Bronchial epithelial cell (primary cell): ENCODE data around the gene BYSL. TPM values are rescaled to one million over a fixed set of nuclear protein-coding genes. Genes with fewer than 3 reads are reported as not detected.

Source experiments
- DNase-seq: peaks from one replicate; pipeline ENCODE4 v3.0.0-alpha.2; 2010; ENCODE audit warnings: low read depth
- FAIRE-seq: peaks from 2 replicates; lab custom pipeline; 2011; peaks lifted over from hg19 to GRCh38; lab: Jason Lieb, UNC
- H3K27me3 ChIP-seq: 2 replicates; pipeline ENCODE4 v1.5.1; 2011; ENCODE audit warnings: low read length; ENCODE audit not compliant: control insufficient read depth, insufficient read depth
- H3K36me3 ChIP-seq: 2 replicates; pipeline ENCODE4 v1.5.1; 2011; ENCODE audit warnings: low read length; ENCODE audit not compliant: control insufficient read depth, insufficient read depth
- H3K4me3 ChIP-seq: 2 replicates; pipeline ENCODE4 v1.5.1; 2011; ENCODE audit warnings: mild to moderate bottlenecking, low read depth, low read length, control low read depth
- total RNA-seq: library from RNA; depleted of rRNA; stranded (reverse); fragments of >200 nt; gene quantifications from 2 replicates; pipeline ENCODE4 v1.2.1, GENCODE V29; 2014
- TF ChIP-seq, protein P1 (sequence below): IDR thresholded peaks from 2 replicates; pipeline ENCODE4 v1.5.1; 2011; ENCODE audit warnings: mild to moderate bottlenecking, moderate library complexity, low read length, control low read depth, inconsistent platforms; ENCODE audit not compliant: insufficient read depth, severe bottlenecking

BYSL gene
- total RNA-seq = 16.9 and 28.2 TPM in 2 replicates

- Histone ChIP-seq H3K36me3 (peaks cover 6% of the 10 kb centered on the region), H3K4me3 (peak within 1 kb of the TSS; percentile 95), H3K27me3 (no peaks in the 10 kb centered on the region)
- FAIRE-seq = no peak
- TF ChIP-seq, protein P1, sequence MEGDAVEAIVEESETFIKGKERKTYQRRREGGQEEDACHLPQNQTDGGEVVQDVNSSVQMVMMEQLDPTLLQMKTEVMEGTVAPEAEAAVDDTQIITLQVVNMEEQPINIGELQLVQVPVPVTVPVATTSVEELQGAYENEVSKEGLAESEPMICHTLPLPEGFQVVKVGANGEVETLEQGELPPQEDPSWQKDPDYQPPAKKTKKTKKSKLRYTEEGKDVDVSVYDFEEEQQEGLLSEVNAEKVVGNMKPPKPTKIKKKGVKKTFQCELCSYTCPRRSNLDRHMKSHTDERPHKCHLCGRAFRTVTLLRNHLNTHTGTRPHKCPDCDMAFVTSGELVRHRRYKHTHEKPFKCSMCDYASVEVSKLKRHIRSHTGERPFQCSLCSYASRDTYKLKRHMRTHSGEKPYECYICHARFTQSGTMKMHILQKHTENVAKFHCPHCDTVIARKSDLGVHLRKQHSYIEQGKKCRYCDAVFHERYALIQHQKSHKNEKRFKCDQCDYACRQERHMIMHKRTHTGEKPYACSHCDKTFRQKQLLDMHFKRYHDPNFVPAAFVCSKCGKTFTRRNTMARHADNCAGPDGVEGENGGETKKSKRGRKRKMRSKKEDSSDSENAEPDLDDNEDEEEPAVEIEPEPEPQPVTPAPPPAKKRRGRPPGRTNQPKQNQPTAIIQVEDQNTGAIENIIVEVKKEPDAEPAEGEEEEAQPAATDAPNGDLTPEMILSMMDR = peak; percentile 98
- peak; percentile 92 for DNase-seq
Measured at GRCh38 chr6:41920921-41921711, at the start of gene BYSL, which contains the start of gene MED20. Gene BYSL, plus strand, starts transcription at chr6:41921499. Its CDS starts 64 bp downstream, at chr6:41921563. Gene MED20, minus strand, starts transcription at chr6:41921139. Its CDS starts 121 bp downstream, at chr6:41921018.

DNA sequence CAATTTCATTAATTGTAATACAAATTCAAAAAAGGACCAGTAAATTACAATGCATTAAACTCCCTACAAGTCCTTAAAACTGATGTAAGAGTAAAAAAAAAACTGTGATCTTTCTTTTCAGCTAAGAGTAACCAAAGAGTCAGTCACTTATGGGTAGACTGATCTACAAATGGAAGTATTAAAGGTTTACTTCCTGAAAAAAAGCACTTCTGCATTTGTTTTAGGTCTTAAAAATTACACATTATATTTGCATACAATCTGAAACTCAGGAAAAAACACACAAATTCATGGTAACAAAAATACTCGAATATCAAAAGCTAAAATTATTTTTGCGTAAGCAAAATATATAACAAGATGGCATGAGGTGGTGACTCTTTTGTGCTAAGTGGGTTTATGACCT lies 49.6 kb upstream of the BYSL start:
- Histone ChIP-seq H3K27me3 (no peaks in the 10 kb centered on the region), H3K4me3 (no peak overlapping the region), H3K36me3 (no peaks in the 10 kb centered on the region)
- no peak for DNase-seq
- TF ChIP-seq, protein P1 = no peak
- no peak for FAIRE-seq

DNA sequence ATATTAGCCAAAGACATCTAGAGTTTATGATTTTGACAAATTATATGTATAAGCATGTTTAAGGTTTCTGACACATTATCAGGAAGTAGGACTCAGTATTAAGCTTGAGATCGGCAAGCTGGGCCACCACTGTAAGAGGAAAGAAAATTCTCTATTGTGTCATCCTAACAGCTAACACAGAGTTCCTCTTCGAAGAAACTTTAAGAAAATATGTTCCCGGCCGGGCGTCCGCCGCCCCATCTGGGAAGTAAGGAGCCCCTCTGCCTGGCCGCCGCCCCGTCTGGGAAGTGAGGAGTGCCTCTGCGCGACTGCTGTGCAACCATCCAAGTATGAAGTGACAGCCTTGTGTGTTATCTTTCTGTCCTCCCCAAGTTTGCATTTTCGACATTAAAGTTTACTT lies 49.2 kb upstream of the BYSL start:
- no peak for FAIRE-seq
- Histone ChIP-seq H3K36me3 (no peaks in the 10 kb centered on the region), H3K4me3 (no peak overlapping the region), H3K27me3 (no peaks in the 10 kb centered on the region)
- TF ChIP-seq, protein P1 = no peak
- no peak for DNase-seq

GRCh38 chr6:41874741-41875140 lies 46.6 kb upstream of the BYSL start:
- DNase-seq (no peak), FAIRE-seq (no peak)
- Histone ChIP-seq H3K36me3 (no peaks in the 10 kb centered on the region), H3K4me3 (no peak overlapping the region), H3K27me3 (no peaks in the 10 kb centered on the region)
- TF ChIP-seq, protein P1 = no peak

DNA sequence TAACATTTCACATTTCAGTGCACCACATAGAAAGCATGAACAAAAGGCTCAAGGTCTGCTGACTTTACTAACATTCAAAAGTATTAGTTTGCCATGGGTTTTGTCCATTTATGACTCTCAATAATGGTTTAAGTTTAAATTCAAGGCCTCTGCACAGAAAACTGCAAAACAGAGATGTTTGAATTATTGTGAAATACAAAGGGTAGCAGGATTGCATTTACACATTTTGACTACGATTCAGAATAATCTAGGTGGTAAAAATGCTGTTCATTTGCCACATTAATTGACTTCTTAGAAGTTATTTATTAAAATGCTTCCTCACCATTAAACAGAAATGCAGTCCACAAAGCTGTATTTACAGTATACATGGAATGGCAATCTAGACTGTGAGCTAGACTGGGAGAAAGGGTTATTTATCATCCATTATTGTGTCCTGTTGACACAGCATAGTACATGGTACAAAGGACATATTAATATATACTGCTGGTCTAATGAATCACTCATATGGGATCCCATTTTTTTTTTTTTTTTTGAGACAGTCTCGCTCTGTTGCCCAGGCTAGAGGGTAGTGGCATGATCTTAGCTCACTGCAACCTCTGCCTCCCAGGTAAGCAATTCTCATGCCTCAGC lies 44.1 kb upstream of the BYSL start:
- Histone ChIP-seq H3K27me3 (no peaks in the 10 kb centered on the region), H3K4me3 (no peak overlapping the region), H3K36me3 (no peaks in the 10 kb centered on the region)
- FAIRE-seq = no peak
- TF ChIP-seq, protein P1 = no peak
- DNase-seq = no peak
